Brain microvascular endothelial cell (primary cell): ENCODE measurements around the gene UBAP2.

Source experiments
- DNase-seq: peaks from one replicate; pipeline ENCODE4 v3.0.0-alpha.2; 2020
- H3K27ac ChIP-seq: fragments of 250-450 bp; sonication (Bioruptor Pico); 2 replicates; pipeline ENCODE4 v1.5.1; 2020; ENCODE audit warnings: mild to moderate bottlenecking, moderate library complexity
- H3K27me3 ChIP-seq: fragments of 250-450 bp; sonication (Bioruptor Pico); replicated peaks from 2 replicates; pipeline ENCODE4 v1.5.1; 2020; ENCODE audit warnings: mild to moderate bottlenecking
- H3K36me3 ChIP-seq: fragments of 250-450 bp; sonication (Bioruptor Pico); replicated peaks from 2 replicates; pipeline ENCODE4 v1.5.1; 2020; ENCODE audit warnings: mild to moderate bottlenecking
- H3K4me3 ChIP-seq: 2 replicates; pipeline ENCODE4 v1.5.1; 2011; ENCODE audit warnings: low read depth, mild to moderate bottlenecking, control low read depth, low read length, moderate library complexity
- CTCF ChIP-seq: IDR thresholded peaks from 2 replicates; pipeline ENCODE4 v1.5.1; 2011; ENCODE audit warnings: low read depth, mild to moderate bottlenecking, moderate library complexity, low read length, control low read depth, inconsistent platforms; ENCODE audit errors: missing control alignments
- in situ Hi-C: cut with HindIII; loops from 2 replicates; pipeline ENCODE4 v1.10.0; 2017; ENCODE audit warnings: low sequenced_read_pairs, low pct_ligation_motif_present

The UBAP2 gene

GRCh38 chr9:34001951-34002350 lies 46.7 kb downstream of the UBAP2 start:
- H3K36me3 ChIP-seq = peaks cover 11% of the 10 kb centered on the region
- in situ Hi-C loops = no loop called here
- H3K4me3 ChIP-seq = no peak overlapping the region
- no peak for DNase-seq
- no peak for TF ChIP-seq CTCF
- no peaks in the 10 kb centered on the region for H3K27me3 ChIP-seq
- H3K27ac ChIP-seq = no peak overlapping the region

GRCh38 chr9:34001298-34001697 lies 47.4 kb downstream of the UBAP2 start:
- in situ Hi-C loops = no loop called here
- no peak for DNase-seq
- H3K4me3 ChIP-seq = no peak overlapping the region
- no peak for TF ChIP-seq CTCF
- H3K27ac ChIP-seq = no peak overlapping the region
- peaks cover 16% of the 10 kb centered on the region for H3K36me3 ChIP-seq
- no peaks in the 10 kb centered on the region for H3K27me3 ChIP-seq

GRCh38 chr9:33995449-33995848 lies 53.2 kb downstream of the UBAP2 start:
- TF ChIP-seq CTCF = no peak
- no peak for DNase-seq
- no peak overlapping the region for H3K27ac ChIP-seq
- in situ Hi-C loops = no loop called here
- no peak overlapping the region for H3K4me3 ChIP-seq
- H3K36me3 ChIP-seq = peaks cover 27% of the 10 kb centered on the region
- no peaks in the 10 kb centered on the region for H3K27me3 ChIP-seq

GRCh38 chr9:33993104-33993503 lies 55.6 kb downstream of the UBAP2 start:
- in situ Hi-C loops = no loop called here
- no peak overlapping the region for H3K4me3 ChIP-seq
- DNase-seq = no peak
- no peak for TF ChIP-seq CTCF
- no peak overlapping the region for H3K27ac ChIP-seq
- H3K36me3 ChIP-seq = peaks cover 34% of the 10 kb centered on the region
- H3K27me3 ChIP-seq = no peaks in the 10 kb centered on the region

- no peak for DNase-seq
- in situ Hi-C loops = no loop called here
- H3K27ac ChIP-seq = no peak overlapping the region
- peaks cover 29% of the 10 kb centered on the region for H3K36me3 ChIP-seq
- TF ChIP-seq CTCF = no peak
- H3K27me3 ChIP-seq = no peaks in the 10 kb centered on the region
- H3K4me3 ChIP-seq = no peak overlapping the region
Observed at GRCh38 chr9:33992632-33993031, 56.1 kb downstream of the UBAP2 start.

DNA sequence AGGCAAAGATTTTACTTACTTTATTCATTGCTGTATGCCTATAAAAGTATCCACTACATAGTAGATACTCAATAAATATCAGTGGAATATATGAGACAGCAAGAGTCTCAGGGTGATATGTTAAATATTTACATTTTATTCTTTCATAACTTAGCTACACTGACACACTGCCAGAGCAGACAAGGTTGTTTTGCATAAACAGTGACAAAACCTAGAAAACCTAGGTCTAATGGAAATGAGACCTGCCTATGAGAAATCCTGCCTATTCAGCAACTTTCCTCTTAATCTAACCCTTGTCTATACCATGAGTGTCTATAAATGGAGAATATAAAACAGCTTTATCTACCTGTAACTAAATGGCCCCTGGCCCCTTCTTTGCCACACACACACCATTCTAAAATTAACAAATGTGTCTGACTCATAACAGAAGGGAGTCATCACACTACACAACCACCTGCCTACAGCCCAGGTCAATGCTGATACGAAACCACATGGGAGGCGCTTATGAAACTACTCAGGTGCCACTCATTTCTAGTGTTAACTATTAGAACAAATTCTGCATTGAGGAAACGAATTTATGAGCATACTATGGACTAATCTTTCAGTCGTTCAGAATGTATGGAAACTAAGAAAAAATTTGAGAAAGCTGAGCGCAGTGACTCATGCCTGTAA lies 60.3 kb downstream of the UBAP2 start:
- in situ Hi-C loops = no loop called here

More for the DNA sequence above, 60.3 kb downstream of the UBAP2 start:
- Histone ChIP-seq H3K27me3 (no peaks in the 10 kb centered on the region), H3K36me3 (peaks cover 48% of the 10 kb centered on the region), H3K4me3 (no peak overlapping the region), H3K27ac (no peak overlapping the region)
- no peak for TF ChIP-seq CTCF
- no peak for DNase-seq
